Measurements from ENCODE around the gene MICA. TPM values are rescaled to one million over a fixed set of nuclear protein-coding genes. Genes with fewer than 3 reads are reported as not detected.
A peak's percentile ranks its signal among the peaks of the same experiment; 100 is the strongest.
"Not testable (repeated sequence)": the region's sequence is repeated elsewhere in the genome, so short reads cannot be mapped to it uniquely, and the experiment has no call there.

The MICA gene
- total RNA-seq, 2 experiments from 2014 or later, result 10.5 to 11.3 TPM

DNA sequence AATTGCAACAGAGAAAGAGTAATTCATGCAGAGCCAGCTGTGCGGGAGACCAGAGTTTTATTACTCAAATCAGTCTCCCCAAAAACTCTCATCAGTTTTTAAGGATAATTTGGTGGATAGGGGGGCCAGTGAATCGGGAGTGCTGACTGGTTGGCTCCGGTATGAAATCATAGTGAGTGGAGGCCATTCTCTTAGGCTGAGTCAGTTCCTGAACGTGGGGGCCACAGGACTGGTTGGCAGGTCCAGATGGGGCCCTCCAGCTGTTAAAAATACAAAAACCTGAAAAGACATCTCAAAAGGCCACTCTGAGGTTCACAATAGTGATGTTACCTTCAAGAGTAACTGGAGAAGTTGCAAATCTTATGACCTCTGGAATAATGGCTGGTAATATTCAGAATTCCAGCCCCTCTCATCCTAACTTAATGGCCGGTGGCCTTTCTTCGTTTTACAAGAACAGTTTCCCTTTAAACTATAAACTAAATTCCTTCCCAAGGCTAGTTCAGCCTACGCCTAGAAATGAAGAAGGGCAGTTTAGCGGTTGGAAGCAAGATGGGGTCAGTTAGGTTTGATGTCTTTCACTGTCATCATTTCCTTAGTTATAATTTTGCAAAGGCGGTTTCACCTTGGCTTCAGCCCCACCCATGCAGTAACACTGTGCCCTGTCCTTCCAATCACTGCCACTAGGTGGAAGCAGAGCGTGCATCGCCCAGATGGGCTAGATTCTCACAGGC is 6.8 kb upstream of the MICA start:
- H3K4me1 Mint-ChIP-seq, result peaks cover 23% of the 10 kb centered on the region
- no peaks in the 10 kb centered on the region for H3K27me3 Mint-ChIP-seq
- H3K36me3 Mint-ChIP-seq, result peaks cover 7% of the 10 kb centered on the region
- no peaks in the 10 kb centered on the region for H3K9me3 Mint-ChIP-seq
- no peak overlapping the region for H3K27ac Mint-ChIP-seq
- peak; percentile 87 for DNase-seq
- no peak overlapping the region for H3K4me3 Mint-ChIP-seq

DNA sequence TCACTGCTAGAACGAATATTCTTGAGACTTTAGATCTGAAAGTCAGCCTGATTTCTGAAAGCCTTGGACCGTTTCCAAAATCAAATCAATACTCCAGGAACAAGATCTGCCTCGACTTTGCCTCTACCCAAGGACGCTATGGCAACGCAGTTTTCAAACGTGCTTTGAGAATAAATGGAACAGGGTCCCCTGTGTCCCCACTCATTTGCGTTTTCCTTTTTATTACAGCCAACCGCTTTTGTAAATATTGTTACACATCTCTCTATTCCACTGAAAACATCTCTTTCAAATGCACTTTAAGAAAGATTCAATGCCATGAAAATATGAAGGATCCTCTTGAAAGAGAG is 6.3 kb upstream of the MICA start:
- H3K27ac Mint-ChIP-seq, H3K36me3 Mint-ChIP-seq, H3K9me3 Mint-ChIP-seq, H3K27me3 Mint-ChIP-seq, H3K4me3 Mint-ChIP-seq, DNase-seq: not testable (repeated sequence)
- H3K4me1 Mint-ChIP-seq, result peaks cover 29% of the 10 kb centered on the region

DNA sequence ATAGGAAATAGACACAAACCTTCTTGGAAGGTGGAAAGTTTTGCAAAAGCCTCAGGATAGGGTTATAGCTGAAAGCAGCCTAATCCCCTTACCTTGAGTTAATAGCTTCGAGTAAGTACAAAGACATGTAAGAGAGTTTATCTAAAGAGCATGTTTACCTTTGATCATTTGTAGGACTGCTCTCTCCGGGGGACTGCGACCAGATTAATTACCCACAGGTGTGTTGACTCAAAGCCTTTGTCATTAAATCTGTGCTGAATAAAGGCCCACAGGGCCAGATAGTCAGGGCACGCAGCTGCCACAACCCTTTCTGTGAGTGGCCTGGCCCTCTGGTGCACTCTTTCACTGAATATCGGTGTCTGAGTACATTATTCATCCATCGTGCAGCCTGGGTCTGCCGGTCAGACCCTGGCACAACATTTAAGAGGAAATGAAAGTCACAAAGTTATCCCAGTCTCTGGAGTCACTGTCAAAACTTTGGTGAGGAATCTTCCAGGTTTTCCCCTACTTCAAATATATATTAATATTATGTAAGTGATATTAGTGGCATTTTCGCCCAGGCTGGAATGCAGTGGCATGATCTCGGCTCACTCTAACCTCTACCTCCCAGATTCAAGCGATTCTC is 5.4 kb upstream of the MICA start:
- Mint-ChIP-seq H3K4me1 (peaks cover 37% of the 10 kb centered on the region), H3K27me3 (no peaks in the 10 kb centered on the region), H3K36me3 (peaks cover 10% of the 10 kb centered on the region), H3K4me3 (no peak overlapping the region), H3K27ac (no peak overlapping the region), H3K9me3 (no peaks in the 10 kb centered on the region)
- DNase-seq, result no peak

DNA sequence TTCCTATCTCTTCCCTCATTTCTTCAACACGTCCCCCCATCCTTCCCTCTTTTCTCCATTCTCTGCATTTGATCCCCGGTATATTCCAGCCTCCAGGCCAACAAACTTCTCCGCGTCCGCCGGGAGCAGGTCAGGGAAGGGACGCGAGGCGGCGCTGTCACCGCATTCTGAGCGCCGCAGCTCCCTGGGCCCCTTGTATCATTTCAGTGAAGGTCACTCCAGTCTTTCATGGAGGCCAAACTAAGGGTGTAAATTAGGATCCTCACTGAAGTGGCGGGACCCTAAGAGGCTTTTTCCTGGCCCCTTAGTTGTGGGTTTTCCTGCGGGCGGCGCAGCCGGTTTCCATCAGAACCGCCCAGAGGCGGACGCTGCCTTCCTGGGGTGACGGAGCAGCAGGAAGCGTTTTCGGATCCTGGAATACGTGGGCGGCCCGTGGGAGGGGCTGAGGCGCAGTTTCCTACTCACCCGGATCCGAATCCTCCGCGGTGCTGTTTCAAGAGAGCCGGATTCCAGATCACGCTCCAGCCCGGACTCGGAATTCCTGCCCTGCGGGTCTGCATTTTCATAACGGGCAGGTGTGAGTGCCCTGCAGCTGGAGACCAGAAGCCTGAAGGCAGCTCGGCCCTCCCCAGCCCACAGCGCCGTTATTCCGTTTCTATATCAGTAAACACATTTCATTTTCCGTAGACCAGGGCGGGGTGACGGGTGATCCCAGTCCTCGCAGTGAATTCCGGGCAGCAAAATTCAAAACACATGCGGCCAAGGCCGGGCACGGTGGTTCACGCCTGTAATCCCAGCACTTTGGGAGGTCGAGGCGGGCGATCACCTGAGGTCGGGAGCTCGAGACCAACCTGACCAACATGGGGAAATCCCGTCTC is 3.6 kb upstream of the MICA start:
- DNase-seq, result peak; percentile 75
- no peaks in the 10 kb centered on the region for H3K27me3 Mint-ChIP-seq
- H3K4me3 Mint-ChIP-seq, result peak overlapping the region; percentile 84
- H3K27ac Mint-ChIP-seq, result peak overlapping the region; percentile 94
- peaks cover 45% of the 10 kb centered on the region for H3K4me1 Mint-ChIP-seq
- peaks cover 14% of the 10 kb centered on the region for H3K36me3 Mint-ChIP-seq
- no peaks in the 10 kb centered on the region for H3K9me3 Mint-ChIP-seq

DNA sequence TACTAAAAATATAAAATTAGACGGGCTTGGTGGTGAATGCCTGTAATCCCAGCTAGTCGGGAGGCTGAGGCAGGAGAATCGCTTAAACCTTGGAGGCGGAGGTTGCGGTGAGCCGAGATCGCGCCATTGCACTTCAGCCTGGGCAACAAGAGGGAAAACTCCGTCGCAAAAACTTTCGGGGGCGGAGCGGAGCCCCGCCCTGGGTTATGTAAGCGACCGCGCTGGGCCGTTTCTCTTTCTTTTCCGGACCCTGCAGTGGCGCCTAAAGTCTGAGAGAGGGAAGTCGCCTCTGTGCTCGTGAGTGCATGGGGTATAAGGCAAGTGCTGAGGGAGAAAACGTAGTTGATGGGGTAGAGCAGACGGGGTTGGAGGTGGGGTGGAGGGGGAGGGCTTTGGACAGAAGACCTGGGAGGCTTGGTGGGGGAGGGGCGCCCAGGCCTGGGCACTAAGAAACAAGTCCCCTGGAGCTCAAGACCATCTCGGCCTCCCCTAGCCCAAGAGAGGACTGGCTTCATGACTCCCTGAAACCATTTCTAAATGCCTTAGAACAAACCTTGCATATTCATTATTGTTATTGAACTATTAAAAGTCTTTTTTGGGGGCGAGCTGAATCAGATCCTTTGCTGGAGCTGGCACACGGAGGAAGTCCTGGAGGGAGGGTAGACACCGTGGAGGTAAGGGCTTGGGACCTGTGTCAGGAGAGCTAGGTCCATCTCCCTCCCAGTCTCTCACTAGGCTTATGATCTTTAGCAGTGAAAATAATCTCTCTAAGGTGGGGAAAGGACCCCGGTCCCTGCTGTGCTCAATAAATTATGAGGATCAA is 2.7 kb upstream of the MICA start:
- Mint-ChIP-seq H3K4me1 (peaks cover 47% of the 10 kb centered on the region), H3K9me3 (no peaks in the 10 kb centered on the region), H3K4me3 (peak overlapping the region; percentile 84), H3K27ac (peak overlapping the region; percentile 94), H3K36me3 (peaks cover 14% of the 10 kb centered on the region), H3K27me3 (no peaks in the 10 kb centered on the region)
- DNase-seq, result peak; percentile 70

DNA sequence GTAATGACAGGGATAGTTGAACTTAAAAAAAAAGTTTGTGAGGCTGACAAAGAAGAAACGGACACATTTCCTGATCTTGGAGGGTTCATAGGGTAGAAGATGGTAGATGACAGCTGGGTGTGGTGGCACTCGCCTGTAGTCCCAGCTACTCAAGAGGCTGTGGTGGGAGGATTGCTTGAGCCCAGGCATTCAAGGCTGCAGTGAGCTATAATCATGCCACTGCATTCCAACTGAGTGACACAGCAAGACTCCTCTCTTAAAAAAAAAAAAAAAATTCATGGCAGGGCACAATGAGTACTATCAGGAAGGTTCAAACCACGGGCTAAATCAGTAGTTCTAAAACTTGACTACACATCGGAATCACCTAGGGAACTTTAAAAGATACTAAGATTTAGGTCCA is 2.0 kb upstream of the MICA start:
- Mint-ChIP-seq H3K4me3 (peak overlapping the region; percentile 84), H3K27me3 (no peaks in the 10 kb centered on the region), H3K4me1 (peaks cover 51% of the 10 kb centered on the region), H3K36me3 (peaks cover 16% of the 10 kb centered on the region), H3K27ac (peak overlapping the region; percentile 94), H3K9me3 (no peaks in the 10 kb centered on the region)
- no peak for DNase-seq

DNA sequence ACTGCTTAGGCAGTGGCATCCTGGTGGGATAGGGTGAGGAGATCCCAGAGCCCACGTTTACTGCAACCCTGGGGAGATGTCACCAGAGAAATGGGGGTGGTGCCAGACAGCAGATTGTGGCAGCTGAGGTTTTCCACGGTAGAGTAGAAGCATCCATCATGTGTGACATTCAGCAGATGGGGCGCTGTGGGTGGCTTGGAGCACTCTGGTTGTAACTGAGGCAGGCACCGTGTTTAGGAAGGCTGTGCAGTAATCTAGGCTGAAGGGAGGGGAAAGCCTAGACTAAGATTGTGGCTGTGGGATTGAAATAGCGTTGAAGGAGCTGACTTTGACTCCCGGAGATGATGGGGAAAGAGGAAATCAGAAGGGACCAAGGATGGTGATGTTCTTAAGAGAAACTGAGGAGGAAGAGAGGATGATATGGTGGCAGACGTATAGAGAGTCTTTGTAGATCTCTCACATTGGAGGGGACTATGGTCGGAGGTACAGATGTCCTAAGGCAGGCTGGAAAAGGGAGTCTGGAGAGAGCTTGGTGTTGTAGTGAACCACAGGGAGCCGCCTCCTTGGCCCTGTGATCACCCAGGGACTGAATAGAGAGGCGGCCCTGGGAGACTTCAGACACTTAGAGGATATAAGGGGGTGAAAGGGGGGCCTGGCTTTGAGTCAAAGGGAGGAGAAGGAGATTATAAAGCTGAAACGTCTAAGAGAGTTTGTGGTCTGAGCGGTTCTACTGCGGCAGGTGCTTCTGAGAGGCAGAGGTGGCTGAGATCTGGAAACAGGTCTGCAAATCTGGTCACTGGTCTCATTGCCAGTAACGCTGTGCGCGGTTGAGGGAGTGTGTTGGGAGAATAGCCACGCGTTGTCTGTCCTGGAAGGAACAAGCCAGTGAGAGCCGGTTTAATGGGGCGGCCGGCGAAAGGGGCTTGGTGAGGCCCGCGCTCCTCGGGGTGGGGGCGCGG is 792 bp upstream of the MICA start:
- Mint-ChIP-seq H3K4me1 (peaks cover 56% of the 10 kb centered on the region), H3K27me3 (no peaks in the 10 kb centered on the region), H3K27ac (peak overlapping the region; percentile 25), H3K4me3 (peak overlapping the region; percentile 84), H3K36me3 (peaks cover 17% of the 10 kb centered on the region), H3K9me3 (no peaks in the 10 kb centered on the region)
- DNase-seq, result peak; percentile 36

DNA sequence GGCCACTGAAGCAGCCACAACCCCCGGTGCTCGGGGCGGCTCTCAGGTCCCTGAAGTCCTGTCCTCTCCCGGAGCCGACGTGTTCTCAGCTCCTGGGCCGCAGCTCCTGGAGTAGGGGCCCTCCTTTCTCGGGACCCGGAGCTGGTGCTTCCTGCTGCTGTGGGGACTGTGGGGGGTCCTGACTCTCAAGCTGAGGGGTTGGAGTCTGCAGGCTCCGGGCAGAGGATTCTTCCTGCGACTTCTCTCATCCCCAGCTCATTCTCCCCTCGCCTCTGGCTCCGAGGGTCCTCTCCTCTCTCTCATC is 618 bp downstream of the MICA start:
- H3K36me3 Mint-ChIP-seq, result peaks cover 17% of the 10 kb centered on the region
- H3K27ac Mint-ChIP-seq, result peak overlapping the region; percentile 70
- H3K9me3 Mint-ChIP-seq, DNase-seq, H3K27me3 Mint-ChIP-seq: not testable (repeated sequence)
- peak overlapping the region; percentile 84 for H3K4me3 Mint-ChIP-seq
- H3K4me1 Mint-ChIP-seq, result peaks cover 63% of the 10 kb centered on the region

DNA sequence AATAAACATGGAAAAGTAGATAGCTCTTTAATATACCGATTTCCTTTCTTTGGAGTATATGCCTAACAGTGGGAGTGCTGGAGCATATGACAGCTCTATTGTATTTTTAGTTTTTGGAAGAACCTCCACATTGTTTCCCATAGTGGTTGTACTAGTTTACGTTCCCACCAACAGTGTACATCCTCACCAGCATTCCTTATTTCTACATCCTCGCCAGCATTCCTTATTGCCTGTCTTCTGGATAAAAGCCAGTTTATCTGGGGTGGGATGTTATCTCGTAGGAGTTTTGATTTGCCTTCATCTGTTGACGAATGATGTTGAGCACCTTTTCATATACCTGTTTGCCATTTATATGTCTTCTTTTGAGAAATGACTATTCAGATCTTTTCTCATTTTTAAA is 2.6 kb downstream of the MICA start:
- peaks cover 62% of the 10 kb centered on the region for H3K4me1 Mint-ChIP-seq
- H3K27me3 Mint-ChIP-seq, result no peaks in the 10 kb centered on the region
- H3K36me3 Mint-ChIP-seq, result peaks cover 17% of the 10 kb centered on the region

DNA sequence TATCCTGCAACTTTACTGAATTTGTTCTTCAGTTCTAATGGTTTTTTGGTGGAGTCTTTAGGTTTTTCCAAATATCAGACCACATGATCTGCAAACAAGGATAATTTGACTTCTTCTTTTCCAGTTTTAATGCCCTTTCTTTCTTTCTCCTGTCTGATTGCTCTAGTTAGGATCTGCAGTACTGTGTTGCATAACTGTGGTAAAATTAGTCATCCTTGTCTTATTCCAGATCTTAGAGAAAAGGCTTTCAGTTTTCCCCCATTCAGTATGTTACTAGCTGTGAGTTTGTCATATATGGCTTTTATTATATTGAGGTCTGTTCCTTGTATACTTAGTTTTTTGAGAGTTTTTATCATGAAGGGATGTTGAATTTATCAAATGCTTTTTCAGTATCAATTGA is 4.3 kb downstream of the MICA start:
- Mint-ChIP-seq H3K36me3 (peaks cover 9% of the 10 kb centered on the region), H3K27ac (no peak overlapping the region), H3K27me3 (no peaks in the 10 kb centered on the region), H3K4me1 (peaks cover 45% of the 10 kb centered on the region), H3K9me3 (no peaks in the 10 kb centered on the region), H3K4me3 (no peak overlapping the region)
- DNase-seq, result no peak

More for the DNA sequence above, 2.6 kb downstream of the MICA start:
- DNase-seq, result no peak
- Mint-ChIP-seq H3K9me3 (no peaks in the 10 kb centered on the region), H3K27ac (no peak overlapping the region), H3K4me3 (no peak overlapping the region)

DNA sequence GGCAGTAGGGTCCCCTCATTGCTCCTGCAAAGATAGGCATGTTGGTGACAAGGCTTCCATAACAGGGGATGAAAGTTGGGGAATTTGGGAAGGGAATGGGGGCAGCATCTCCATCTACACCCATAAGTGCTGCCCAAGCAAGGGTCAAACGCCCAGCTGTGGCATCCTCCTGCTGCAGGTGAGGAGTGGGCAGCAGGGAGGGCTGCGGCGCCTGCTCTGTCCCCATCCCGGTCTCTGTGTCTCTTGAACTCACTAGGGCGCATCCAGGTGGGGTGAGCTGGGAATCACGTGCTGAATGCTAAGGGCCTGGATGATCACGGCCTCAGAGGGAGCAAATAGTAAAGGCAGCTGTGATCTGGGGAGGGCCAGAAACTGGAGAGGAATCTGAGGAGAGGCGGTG is 9.1 kb downstream of the MICA start:
- peaks cover 14% of the 10 kb centered on the region for H3K36me3 Mint-ChIP-seq
- H3K27ac Mint-ChIP-seq, result no peak overlapping the region
- DNase-seq, result no peak
- no peak overlapping the region for H3K4me3 Mint-ChIP-seq
- H3K27me3 Mint-ChIP-seq, result no peaks in the 10 kb centered on the region
- H3K4me1 Mint-ChIP-seq, result peaks cover 15% of the 10 kb centered on the region
- peaks cover 4% of the 10 kb centered on the region for H3K9me3 Mint-ChIP-seq

DNA sequence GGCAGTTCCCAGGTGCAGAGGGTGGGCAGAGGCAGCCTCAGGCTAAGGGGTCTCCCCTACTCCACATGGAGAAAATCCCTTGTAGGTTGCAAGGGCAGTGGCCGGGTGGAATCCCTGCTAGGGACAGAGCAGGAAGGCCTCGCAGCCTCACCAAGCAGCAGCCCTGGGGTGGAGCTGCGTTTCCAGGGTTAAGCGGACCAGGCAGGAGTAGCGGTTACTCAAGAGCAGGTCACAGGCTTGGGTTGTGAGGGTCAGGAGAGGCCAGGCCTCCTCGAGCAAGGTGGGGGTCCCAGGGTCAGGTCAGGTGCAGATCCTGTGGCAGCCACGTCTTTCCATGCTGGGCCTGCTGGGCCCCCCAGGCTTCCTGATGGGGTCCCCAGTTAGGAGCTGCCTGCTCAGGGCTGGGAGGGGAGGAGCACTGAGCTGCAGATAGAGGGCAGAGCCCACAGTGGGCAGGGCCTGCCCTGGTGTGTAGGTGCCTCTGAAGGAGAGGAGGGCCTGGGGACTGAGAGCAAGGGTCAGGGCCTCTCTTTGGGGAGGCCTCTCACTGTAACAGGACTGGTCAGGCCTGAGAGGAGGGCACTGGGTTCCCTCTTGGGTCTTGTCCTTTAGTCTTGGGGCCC is 10.9 kb downstream of the MICA start:
- not testable (repeated sequence) for H3K4me3 Mint-ChIP-seq, H3K4me1 Mint-ChIP-seq, H3K27ac Mint-ChIP-seq, DNase-seq, H3K27me3 Mint-ChIP-seq, H3K9me3 Mint-ChIP-seq
- H3K36me3 Mint-ChIP-seq, result peaks cover 21% of the 10 kb centered on the region

DNA sequence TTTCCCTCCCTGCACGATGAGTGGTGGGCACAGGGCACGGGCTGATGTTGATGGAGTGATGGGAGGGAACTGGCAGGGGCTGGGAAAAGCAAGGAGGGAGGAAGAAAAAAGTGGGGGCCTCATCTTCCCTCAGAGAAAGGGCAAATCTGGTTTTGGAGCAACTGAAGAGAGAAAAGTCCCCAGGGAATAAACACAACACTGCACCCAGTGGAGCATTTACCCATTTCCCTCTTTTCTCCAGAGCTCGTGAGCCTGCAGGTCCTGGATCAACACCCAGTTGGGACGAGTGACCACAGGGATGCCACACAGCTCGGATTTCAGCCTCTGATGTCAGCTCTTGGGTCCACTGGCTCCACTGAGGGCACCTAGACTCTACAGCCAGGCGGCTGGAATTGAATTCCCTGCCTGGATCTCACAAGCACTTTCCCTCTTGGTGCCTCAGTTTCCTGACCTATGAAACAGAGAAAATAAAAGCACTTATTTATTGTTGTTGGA is 11.4 kb downstream of the MICA start:
- DNase-seq, result no peak
- Mint-ChIP-seq H3K9me3 (peaks cover 7% of the 10 kb centered on the region), H3K4me3 (no peak overlapping the region), H3K27ac (no peak overlapping the region), H3K27me3 (no peaks in the 10 kb centered on the region), H3K4me1 (no peaks in the 10 kb centered on the region), H3K36me3 (peaks cover 21% of the 10 kb centered on the region)
